GM19238 (cell line): ENCODE data around the gene C1orf174.
"Not testable (repeated sequence)": the region's sequence is repeated elsewhere in the genome, so short reads cannot be mapped to it uniquely, and the experiment has no call there.

Source experiments
- DNase-seq: peaks from one replicate; pipeline ENCODE4 v3.0.0; 2011; ENCODE audit warnings: low spot score; ENCODE audit not compliant: insufficient read length

Gene C1orf174

GRCh38 chr1:3925762-3926161 lies 25.7 kb upstream of the C1orf174 start:
- DNase-seq: no peak

GRCh38 chr1:3925256-3925655 lies 25.2 kb upstream of the C1orf174 start:
- no peak for DNase-seq

GRCh38 chr1:3924825-3925220 lies 24.8 kb upstream of the C1orf174 start:
- no peak for DNase-seq

GRCh38 chr1:3924186-3924824 lies 24.2 kb upstream of the C1orf174 start:
- DNase-seq: no peak

GRCh38 chr1:3923378-3924185 lies 23.5 kb upstream of the C1orf174 start:
- DNase-seq: no peak

- DNase-seq: no peak
Measured at GRCh38 chr1:3922851-3923250, 22.8 kb upstream of the C1orf174 start.

- no peak for DNase-seq
Measured at GRCh38 chr1:3922201-3922725, 22.2 kb upstream of the C1orf174 start.

- no peak for DNase-seq
Measured at GRCh38 chr1:3921765-3922164, 21.7 kb upstream of the C1orf174 start.

GRCh38 chr1:3919706-3920105 lies 19.6 kb upstream of the C1orf174 start:
- no peak for DNase-seq

- DNase-seq: no peak
Measured at GRCh38 chr1:3918966-3919611, 19.0 kb upstream of the C1orf174 start.

- not testable (repeated sequence) for DNase-seq
Measured at GRCh38 chr1:3918359-3918758, 18.3 kb upstream of the C1orf174 start.

GRCh38 chr1:3917761-3918160 lies 17.7 kb upstream of the C1orf174 start:
- no peak for DNase-seq

GRCh38 chr1:3915551-3916121 lies 15.6 kb upstream of the C1orf174 start:
- no peak for DNase-seq

- DNase-seq: no peak
Measured at GRCh38 chr1:3914911-3915310, 14.8 kb upstream of the C1orf174 start.

GRCh38 chr1:3914331-3914851 lies 14.3 kb upstream of the C1orf174 start:
- DNase-seq: no peak

GRCh38 chr1:3912809-3913685 lies 13.0 kb upstream of the C1orf174 start:
- no peak for DNase-seq

- no peak for DNase-seq
Measured at GRCh38 chr1:3911981-3912808, 12.1 kb upstream of the C1orf174 start.

GRCh38 chr1:3910857-3911845 lies 11.1 kb upstream of the C1orf174 start:
- peak; percentile 79 for DNase-seq
